Fibroblast of lung (primary cell): ENCODE results near the gene OPTC.

Experiments used
- EZH2 ChIP-seq: IDR thresholded peaks from 2 replicates; pipeline ENCODE4 v1.5.1; 2012; ENCODE audit warnings: low read length, control low read depth, mild to moderate bottlenecking; ENCODE audit errors: missing control alignments
- TF ChIP-seq, protein P1 (sequence below), 2 donors: IDR thresholded peaks in 1 of 2; conservative IDR thresholded peaks in 1 of 2; 1 replicate in 1 of 2; 2 replicates in 1 of 2; pipeline ENCODE4 v1.5.1; 2011 to 2012; ENCODE audit warnings: low read length in 2 of 2, control low read depth in 1 of 2, inconsistent platforms in 1 of 2, low read depth in 1 of 2, mild to moderate bottlenecking in 1 of 2

DNA sequence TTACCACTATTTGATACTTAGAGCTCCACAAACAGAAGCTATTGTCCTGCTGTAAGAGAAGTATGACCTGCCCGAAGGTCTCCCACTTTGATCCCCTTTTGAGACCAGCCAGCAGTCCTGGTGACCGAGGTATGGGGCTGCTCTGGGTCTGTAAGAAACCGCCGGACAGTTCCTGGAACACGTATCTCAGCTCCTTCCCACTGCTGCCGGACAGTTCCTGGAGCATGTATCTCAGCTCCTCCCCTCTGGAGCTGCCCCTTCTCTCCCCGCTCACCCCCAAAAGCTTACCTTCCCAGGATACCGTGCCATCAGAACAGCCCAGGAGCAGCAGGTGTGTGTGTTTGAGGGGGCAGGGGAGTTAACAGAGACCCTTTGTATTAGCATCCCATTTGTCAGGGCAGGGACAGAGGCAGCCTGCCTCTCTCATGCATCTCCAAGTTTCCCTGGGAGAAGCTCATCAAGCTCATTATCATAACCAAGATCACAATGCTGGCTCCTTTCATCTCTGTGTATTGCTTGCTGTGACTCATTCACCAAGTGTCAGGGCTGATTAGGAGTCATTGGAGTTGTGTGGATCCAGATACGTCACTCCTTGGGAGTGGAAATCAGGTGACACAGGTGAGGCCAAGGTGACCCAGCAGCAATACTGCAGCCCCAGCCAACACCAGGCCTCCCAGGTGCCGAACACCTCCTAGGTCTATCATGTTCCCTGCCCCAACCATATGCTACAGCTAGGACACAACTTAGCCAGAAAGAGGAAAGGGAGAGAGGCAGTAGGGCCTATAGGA, 25.3 kb downstream of the OPTC start:
- TF ChIP-seq, protein P1, sequence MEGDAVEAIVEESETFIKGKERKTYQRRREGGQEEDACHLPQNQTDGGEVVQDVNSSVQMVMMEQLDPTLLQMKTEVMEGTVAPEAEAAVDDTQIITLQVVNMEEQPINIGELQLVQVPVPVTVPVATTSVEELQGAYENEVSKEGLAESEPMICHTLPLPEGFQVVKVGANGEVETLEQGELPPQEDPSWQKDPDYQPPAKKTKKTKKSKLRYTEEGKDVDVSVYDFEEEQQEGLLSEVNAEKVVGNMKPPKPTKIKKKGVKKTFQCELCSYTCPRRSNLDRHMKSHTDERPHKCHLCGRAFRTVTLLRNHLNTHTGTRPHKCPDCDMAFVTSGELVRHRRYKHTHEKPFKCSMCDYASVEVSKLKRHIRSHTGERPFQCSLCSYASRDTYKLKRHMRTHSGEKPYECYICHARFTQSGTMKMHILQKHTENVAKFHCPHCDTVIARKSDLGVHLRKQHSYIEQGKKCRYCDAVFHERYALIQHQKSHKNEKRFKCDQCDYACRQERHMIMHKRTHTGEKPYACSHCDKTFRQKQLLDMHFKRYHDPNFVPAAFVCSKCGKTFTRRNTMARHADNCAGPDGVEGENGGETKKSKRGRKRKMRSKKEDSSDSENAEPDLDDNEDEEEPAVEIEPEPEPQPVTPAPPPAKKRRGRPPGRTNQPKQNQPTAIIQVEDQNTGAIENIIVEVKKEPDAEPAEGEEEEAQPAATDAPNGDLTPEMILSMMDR (conservative IDR thresholded peaks at IDR 0.05 in 1 of 2, IDR thresholded peaks at IDR 0.05 in 1 of 2; ENCODE audit: low read depth in 1 of 2, low read length in 2 of 2): no peak
- no peak for TF ChIP-seq EZH2
